Cardiac septum (tissue), 1 donor: Measurements from ENCODE around the gene NPIPA5. TPM values are rescaled to one million over a fixed set of nuclear protein-coding genes. Genes with fewer than 3 reads are reported as not detected.
"Not testable (repeated sequence)": the region's sequence is repeated elsewhere in the genome, so short reads cannot be mapped to it uniquely, and the experiment has no call there.

Experiments
- DNase-seq: peaks from one replicate; pipeline ENCODE4 v3.0.0-alpha.2; 2020; ENCODE audit warnings: low spot score
- intact Hi-C: fragments of 100-400 bp; cut with DNase I; formaldehyde crosslinking; loops from one replicate; pipeline ENCODE4 v1.14.0; 2022
- total RNA-seq: library from RNA; stranded (reverse); fragmentation: NEBNext Ultra II Directional; extraction: Animal tissue kit (Norgen Biotek cat#: 25700); gene quantifications from one replicate; pipeline ENCODE4 v1.2.1, GENCODE V29; 2021
- donor health status: DM: no; HTN: no; CAD: no.

Gene NPIPA5
- total RNA-seq, 1 donor from 2014 or later: 6.7 TPM

GRCh38 chr16:15314562-15314961, 63.5 kb downstream of the NPIPA5 start:
- DNase-seq, intact Hi-C loops: not testable (repeated sequence)

Other genes starting within 250 kb of the NPIPA5 start
- gene MPV17L, start 17.5 kb upstream of the NPIPA5 start, total RNA-seq: 5.4 TPM
- 70.3 TPM for gene BMERB1, start 56.3 kb upstream of the NPIPA5 start, total RNA-seq